ENCODE results near the gene ODC1. TPM values are rescaled to one million over a fixed set of nuclear protein-coding genes. Genes with fewer than 3 reads are reported as not detected.

The ODC1 gene
- total and polyA plus RNA-seq, 2 experiments from 2014 or later, result 23.3 to 70.3 TPM

DNA sequence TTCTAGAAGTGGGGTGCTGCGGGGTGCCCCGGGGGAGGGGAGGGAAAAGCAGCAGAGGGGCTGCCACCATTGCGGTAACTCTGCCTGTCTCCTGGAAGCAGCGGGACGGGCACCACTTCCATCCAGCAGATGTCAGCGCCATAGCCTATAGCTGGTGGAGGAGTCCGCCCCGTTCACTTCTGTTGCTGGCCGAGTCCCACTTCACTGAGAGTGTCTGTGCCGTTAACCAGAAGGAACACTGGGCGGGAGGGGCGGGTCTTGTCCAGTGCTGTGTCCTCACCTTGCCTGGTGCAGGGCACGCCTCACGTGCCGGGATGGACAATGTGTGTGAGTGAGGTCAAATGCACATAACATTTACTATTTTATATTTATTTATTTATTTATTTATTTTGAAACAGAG lies 19.3 kb upstream of the ODC1 start:
- Histone ChIP-seq H3K4me3 (no peak overlapping the region), H3K36me3 (ENCODE audit: insufficient read depth) (no peaks in the 10 kb centered on the region), H4K20me1 (replicated peaks; ENCODE audit: insufficient read depth) (no peaks in the 10 kb centered on the region), H3F3A (replicated peaks; ENCODE audit: low read depth) (no peaks in the 10 kb centered on the region), H3K9me2 (ENCODE audit: insufficient read depth) (no peaks in the 10 kb centered on the region), H3K27me3 (ENCODE audit: insufficient read depth) (no peaks in the 10 kb centered on the region), H3K4me2 (no peak overlapping the region), H3K79me2 (replicated peaks; ENCODE audit: insufficient read depth) (no peaks in the 10 kb centered on the region), H3K27ac (ENCODE audit: low read depth) (no peak overlapping the region), H2AFZ (no peak overlapping the region), H3K4me1 (ENCODE audit: insufficient read depth) (no peaks in the 10 kb centered on the region)
- H3K9me3 Mint-ChIP-seq, result no peaks in the 10 kb centered on the region
- H3K36me3 Mint-ChIP-seq (ENCODE audit: low read depth), result no peaks in the 10 kb centered on the region
- no peak overlapping the region for H3K27ac Mint-ChIP-seq
- peak; percentile 23 for DNase-seq (ENCODE audit: low spot score)
- H3K27me3 Mint-ChIP-seq (ENCODE audit: insufficient read depth, low read depth, poor library complexity), result peaks cover 2% of the 10 kb centered on the region
- TF ChIP-seq EZH2 (IDR thresholded peaks at IDR 0.05; ENCODE audit: low read depth, unreplicated experiment), result no peak
- TF ChIP-seq, protein P1, sequence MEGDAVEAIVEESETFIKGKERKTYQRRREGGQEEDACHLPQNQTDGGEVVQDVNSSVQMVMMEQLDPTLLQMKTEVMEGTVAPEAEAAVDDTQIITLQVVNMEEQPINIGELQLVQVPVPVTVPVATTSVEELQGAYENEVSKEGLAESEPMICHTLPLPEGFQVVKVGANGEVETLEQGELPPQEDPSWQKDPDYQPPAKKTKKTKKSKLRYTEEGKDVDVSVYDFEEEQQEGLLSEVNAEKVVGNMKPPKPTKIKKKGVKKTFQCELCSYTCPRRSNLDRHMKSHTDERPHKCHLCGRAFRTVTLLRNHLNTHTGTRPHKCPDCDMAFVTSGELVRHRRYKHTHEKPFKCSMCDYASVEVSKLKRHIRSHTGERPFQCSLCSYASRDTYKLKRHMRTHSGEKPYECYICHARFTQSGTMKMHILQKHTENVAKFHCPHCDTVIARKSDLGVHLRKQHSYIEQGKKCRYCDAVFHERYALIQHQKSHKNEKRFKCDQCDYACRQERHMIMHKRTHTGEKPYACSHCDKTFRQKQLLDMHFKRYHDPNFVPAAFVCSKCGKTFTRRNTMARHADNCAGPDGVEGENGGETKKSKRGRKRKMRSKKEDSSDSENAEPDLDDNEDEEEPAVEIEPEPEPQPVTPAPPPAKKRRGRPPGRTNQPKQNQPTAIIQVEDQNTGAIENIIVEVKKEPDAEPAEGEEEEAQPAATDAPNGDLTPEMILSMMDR (conservative IDR thresholded peaks at IDR 0.05; ENCODE audit: low read depth in 2 of 2), result peak in 1 of 2 experiments; percentile 38; a peak in 2 of 4 replicates
- no peak overlapping the region for H3K4me3 Mint-ChIP-seq
- ATAC-seq, result peak; percentile 63
- no peaks in the 10 kb centered on the region for H3K4me1 Mint-ChIP-seq

- ATAC-seq, result peak; percentile 64
These were observed 18.7 kb upstream of the ODC1 start for GRCh38 chr2:10466801-10467200.

GRCh38 chr2:10465910-10466309 lies 17.8 kb upstream of the ODC1 start:
- no peak overlapping the region for H3K4me3 ChIP-seq
- Mint-ChIP-seq H3K4me3 (no peak overlapping the region), H3K27me3 (ENCODE audit: insufficient read depth, low read depth, poor library complexity) (peaks cover 2% of the 10 kb centered on the region), H3K36me3 (ENCODE audit: low read depth) (no peaks in the 10 kb centered on the region), H3K27ac (no peak overlapping the region), H3K9me3 (no peaks in the 10 kb centered on the region), H3K4me1 (no peaks in the 10 kb centered on the region)
- H3K79me2 ChIP-seq (replicated peaks; ENCODE audit: insufficient read depth), result no peaks in the 10 kb centered on the region
- H2AFZ ChIP-seq, result no peak overlapping the region
- H3K4me1 ChIP-seq (ENCODE audit: insufficient read depth), result no peaks in the 10 kb centered on the region
- ATAC-seq (no peak), DNase-seq (ENCODE audit: low spot score) (no peak)
- H3K27me3 ChIP-seq (ENCODE audit: insufficient read depth), result no peaks in the 10 kb centered on the region
- H3K27ac ChIP-seq (ENCODE audit: low read depth), result no peak overlapping the region
- no peaks in the 10 kb centered on the region for H3K36me3 ChIP-seq (ENCODE audit: insufficient read depth)
- H3K9me2 ChIP-seq (ENCODE audit: insufficient read depth), result no peaks in the 10 kb centered on the region
- no peaks in the 10 kb centered on the region for H4K20me1 ChIP-seq (replicated peaks; ENCODE audit: insufficient read depth)
- H3F3A ChIP-seq (replicated peaks; ENCODE audit: low read depth), result no peaks in the 10 kb centered on the region
- no peak overlapping the region for H3K4me2 ChIP-seq
- TF ChIP-seq ZNF114 (CRISPR knock-in tag; IDR thresholded peaks at IDR 0.05), result no peak
- no peak for TF ChIP-seq ZNF331 (CRISPR knock-in tag; IDR thresholded peaks at IDR 0.05; ENCODE audit: low read depth)
- TF ChIP-seq, protein P1 (conservative IDR thresholded peaks at IDR 0.05; ENCODE audit: low read depth in 2 of 2), result no peak
- TF ChIP-seq ETS1 (IDR thresholded peaks at IDR 0.05), result no peak
- TF ChIP-seq CREB1 (CRISPR knock-in tag; IDR thresholded peaks at IDR 0.05; ENCODE audit: low read depth), result no peak
- TF ChIP-seq EZH2 (IDR thresholded peaks at IDR 0.05; ENCODE audit: low read depth, unreplicated experiment), result no peak
- no peak for TF ChIP-seq NANOG (IDR thresholded peaks at IDR 0.05; ENCODE audit: borderline replicate concordance)
- TF ChIP-seq STAT1 (IDR thresholded peaks at IDR 0.05; ENCODE audit: unreplicated experiment), result no peak
- no peak for TF ChIP-seq EZH2phosphoT487 (IDR thresholded peaks at IDR 0.05; ENCODE audit: unreplicated experiment)

More at GRCh38 chr2:10466801-10467200, 18.7 kb upstream of the ODC1 start:
- Histone ChIP-seq H3K4me2 (no peak overlapping the region), H3K36me3 (ENCODE audit: insufficient read depth) (no peaks in the 10 kb centered on the region), H3K79me2 (replicated peaks; ENCODE audit: insufficient read depth) (no peaks in the 10 kb centered on the region), H2AFZ (no peak overlapping the region), H3F3A (replicated peaks; ENCODE audit: low read depth) (no peaks in the 10 kb centered on the region), H3K4me1 (ENCODE audit: insufficient read depth) (no peaks in the 10 kb centered on the region), H3K4me3 (no peak overlapping the region), H3K27me3 (ENCODE audit: insufficient read depth) (no peaks in the 10 kb centered on the region), H3K27ac (ENCODE audit: low read depth) (no peak overlapping the region), H3K9me2 (ENCODE audit: insufficient read depth) (no peaks in the 10 kb centered on the region), H4K20me1 (replicated peaks; ENCODE audit: insufficient read depth) (no peaks in the 10 kb centered on the region)
- no peak overlapping the region for H3K4me3 Mint-ChIP-seq
- peaks cover 2% of the 10 kb centered on the region for H3K27me3 Mint-ChIP-seq (ENCODE audit: insufficient read depth, low read depth, poor library complexity)
- no peaks in the 10 kb centered on the region for H3K36me3 Mint-ChIP-seq (ENCODE audit: low read depth)
- no peak for DNase-seq (ENCODE audit: low spot score)
- no peaks in the 10 kb centered on the region for H3K4me1 Mint-ChIP-seq
- H3K9me3 Mint-ChIP-seq, result no peaks in the 10 kb centered on the region
- H3K27ac Mint-ChIP-seq, result no peak overlapping the region
- TF ChIP-seq, protein P1 (conservative IDR thresholded peaks at IDR 0.05; ENCODE audit: low read depth in 2 of 2), result peak in 1 of 2 experiments; percentile 25; a peak in 2 of 4 replicates
- TF ChIP-seq CREB1 (CRISPR knock-in tag; IDR thresholded peaks at IDR 0.05; ENCODE audit: low read depth) (no peak), STAT1 (IDR thresholded peaks at IDR 0.05; ENCODE audit: unreplicated experiment) (no peak)
